ENCODE results near the gene TULP1. TPM values are rescaled to one million over a fixed set of nuclear protein-coding genes. Genes with fewer than 3 reads are reported as not detected.

TULP1 gene
- total and polyA plus RNA-seq, 10 donors, result 0.03 to 0.09 (median 0.04) TPM; not detected in 7

- Histone ChIP-seq H3K4me3 (no peak overlapping the region), H3K9me3 (peaks cover 0 to 3% (median 0%) of the 10 kb centered on the region in 8 donors), H3K27me3 (replicated peaks in 1 of 7) (peaks cover 0 to 4% (median 0%) of the 10 kb centered on the region in 7 donors), H3K36me3 (no peaks in the 10 kb centered on the region), H3K27ac (no peak overlapping the region), H3K4me1 (peaks cover 0 to 4% (median 0%) of the 10 kb centered on the region in 6 donors)
- intact Hi-C loops (cut with DNase I; ENCODE audit: low total_unique reads), result no loop called here
- DNase-seq, result peak; percentile 68
- WGBS, 5 donors, result 49 to 72% (median 60%) methylated on average over 5 to 6 of the region's 6 CpGs
- TF ChIP-seq CTCF (IDR thresholded peaks at IDR 0.05 in 8 of 11, conservative IDR thresholded peaks at IDR 0.05 in 3 of 11), result no peak
- TF ChIP-seq POLR2AphosphoS5 (IDR thresholded peaks at IDR 0.05), result no peak
- TF ChIP-seq POLR2A (IDR thresholded peaks at IDR 0.05), result no peak
Measured at GRCh38 chr6:35557239-35557638, 44.5 kb upstream of the TULP1 start.

- no peak overlapping the region for H3K4me3 ChIP-seq
- WGBS, 5 donors, result 74 to 85% (median 76%) methylated on average over 4 of the region's 4 CpGs
- TF ChIP-seq CTCF (IDR thresholded peaks at IDR 0.05 in 8 of 11, conservative IDR thresholded peaks at IDR 0.05 in 3 of 11), result no peak
- TF ChIP-seq POLR2AphosphoS5 (IDR thresholded peaks at IDR 0.05), result no peak
- TF ChIP-seq POLR2A (IDR thresholded peaks at IDR 0.05), result no peak
- peak; percentile 53 for DNase-seq
- peaks cover 0 to 20% (median 14%) of the 10 kb centered on the region in 8 donors for H3K9me3 ChIP-seq
- peaks cover 0 to 6% (median 0%) of the 10 kb centered on the region in 6 donors for H3K4me1 ChIP-seq
- no peak overlapping the region for H3K27ac ChIP-seq
- H3K36me3 ChIP-seq, result no peaks in the 10 kb centered on the region
- intact Hi-C loops (cut with DNase I; ENCODE audit: low total_unique reads), result no loop called here
- H3K27me3 ChIP-seq (replicated peaks in 1 of 7), result peaks cover 0 to 4% (median 0%) of the 10 kb centered on the region in 7 donors
Measured at GRCh38 chr6:35554811-35555210, 42.1 kb upstream of the TULP1 start.

- Histone ChIP-seq H3K9me3 (peaks cover 0 to 25% (median 17%) of the 10 kb centered on the region in 8 donors), H3K4me1 (peaks cover 0 to 6% (median 0%) of the 10 kb centered on the region in 6 donors), H3K36me3 (no peaks in the 10 kb centered on the region), H3K27me3 (replicated peaks in 1 of 7) (peaks cover 0 to 4% (median 0%) of the 10 kb centered on the region in 7 donors), H3K27ac (no peak overlapping the region), H3K4me3 (no peak overlapping the region)
- DNase-seq, result peak; percentile 39
- intact Hi-C loops (cut with DNase I; ENCODE audit: low total_unique reads), result no loop called here
- 69 to 96% (median 87%) methylated on average over 5 to 6 of the region's 6 CpGs for WGBS, 5 donors
- TF ChIP-seq POLR2A (IDR thresholded peaks at IDR 0.05) (no peak), CTCF (IDR thresholded peaks at IDR 0.05 in 8 of 11, conservative IDR thresholded peaks at IDR 0.05 in 3 of 11) (no peak), POLR2AphosphoS5 (IDR thresholded peaks at IDR 0.05) (no peak)
Measured at GRCh38 chr6:35553315-35553714, 40.6 kb upstream of the TULP1 start.

- 48 to 68% (median 65%) methylated on average over 5 of the region's 5 CpGs for WGBS, 5 donors
- Histone ChIP-seq H3K4me1 (peaks cover 0 to 6% (median 0%) of the 10 kb centered on the region in 6 donors), H3K27ac (no peak overlapping the region)
Measured at GRCh38 chr6:35552285-35552917, 39.7 kb upstream of the TULP1 start.

More at GRCh38 chr6:35552285-35552917, 39.7 kb upstream of the TULP1 start:
- TF ChIP-seq CTCF (IDR thresholded peaks at IDR 0.05 in 8 of 11, conservative IDR thresholded peaks at IDR 0.05 in 3 of 11) (peak; percentile 50 to 86 (median 67)), POLR2A (IDR thresholded peaks at IDR 0.05) (no peak)
- intact Hi-C loops (cut with DNase I; ENCODE audit: low total_unique reads), result no loop called here
- Histone ChIP-seq H3K9me3 (peaks cover 0 to 25% (median 17%) of the 10 kb centered on the region in 8 donors), H3K4me3 (no peak overlapping the region), H3K36me3 (no peaks in the 10 kb centered on the region), H3K27me3 (replicated peaks in 1 of 7) (peaks cover 0 to 4% (median 0%) of the 10 kb centered on the region in 7 donors)
- DNase-seq, result peak; percentile 55
